KBM-7 (cell line): ENCODE data around the gene INAFM1.
"Not testable (repeated sequence)": the region's sequence is repeated elsewhere in the genome, so short reads cannot be mapped to it uniquely, and the experiment has no call there.

Source experiments
- DNase-seq: peaks from one replicate; pipeline ENCODE4 v3.0.0-alpha.2; 2015
- in situ Hi-C: fragments of 300-500 bp; cut with MboI; formaldehyde crosslinking; loops from 2 replicates; pipeline ENCODE4 v1.14.3; 2020; ENCODE audit warnings: low sequenced_read_pairs, low pct_unique_long_range_greater_than_20kb, mixed read lengths

INAFM1 gene

DNA sequence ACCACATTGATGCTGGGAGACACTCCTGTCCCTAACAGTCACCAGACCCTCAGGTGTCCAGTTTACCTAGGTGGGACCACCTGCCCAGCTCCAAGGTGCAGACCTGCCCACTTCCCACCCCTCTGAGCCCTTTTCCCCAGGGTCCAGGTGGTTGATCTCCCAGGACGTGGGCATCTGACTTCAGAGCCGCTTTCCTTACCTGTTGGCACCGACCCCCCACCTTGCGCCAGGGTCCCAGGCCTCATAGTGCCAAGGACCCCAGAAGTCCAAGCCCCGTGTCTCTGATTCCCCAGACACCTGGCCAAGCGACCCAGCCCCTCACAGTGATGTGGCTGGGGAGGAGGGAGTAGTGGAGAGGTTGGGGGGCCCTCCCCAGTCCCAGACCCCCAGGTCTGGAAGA is 34.1 kb upstream of the INAFM1 start:
- in situ Hi-C loops = no loop called here
- no peak for DNase-seq

GRCh38 chr19:47240996-47241918 is 33.4 kb upstream of the INAFM1 start:
- peak; percentile 65 for DNase-seq
- in situ Hi-C loops = no loop called here

GRCh38 chr19:47241919-47242577 is 32.6 kb upstream of the INAFM1 start:
- in situ Hi-C loops = no loop called here
- no peak for DNase-seq

GRCh38 chr19:47243364-47243775 is 31.3 kb upstream of the INAFM1 start:
- in situ Hi-C loops = no loop called here
- no peak for DNase-seq

DNA sequence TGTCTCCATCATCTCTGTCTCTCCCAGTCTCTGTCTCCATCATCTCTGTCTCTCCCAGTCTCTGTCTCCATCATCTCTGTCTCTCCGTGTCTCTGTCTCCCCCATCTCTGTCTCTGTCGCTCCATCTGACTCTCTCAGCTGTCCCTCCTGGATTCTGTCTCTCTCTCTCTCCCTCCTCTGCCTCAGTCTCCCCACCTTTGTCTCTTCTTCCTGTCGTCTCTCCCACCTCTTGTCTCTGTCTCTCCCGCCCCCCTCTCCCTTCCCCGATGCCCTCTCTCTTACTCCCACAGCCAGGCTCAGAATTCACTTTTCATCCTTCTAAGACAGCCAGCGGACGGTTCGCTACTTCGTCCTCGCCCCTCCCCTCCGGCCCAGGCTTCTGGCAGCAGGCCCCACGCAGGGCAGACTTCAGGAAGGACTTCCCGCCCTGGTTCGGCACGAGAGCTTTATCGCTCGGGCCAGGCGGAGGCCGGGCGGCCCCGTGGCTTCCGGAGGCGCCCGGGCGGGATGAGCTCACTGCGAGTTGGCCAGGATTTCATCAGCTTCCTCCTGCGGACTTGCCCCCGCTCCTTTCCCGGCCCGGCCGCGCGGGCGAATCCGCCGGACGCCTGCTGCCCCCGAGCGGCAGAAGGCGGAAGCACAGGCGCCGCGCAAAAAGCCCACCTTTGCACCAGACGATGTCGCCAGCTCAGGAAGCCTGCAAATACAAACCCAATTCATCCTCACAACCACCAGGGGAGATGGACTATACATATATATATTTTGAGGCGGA is 30.7 kb upstream of the INAFM1 start:
- in situ Hi-C loops = no loop called here

DNA sequence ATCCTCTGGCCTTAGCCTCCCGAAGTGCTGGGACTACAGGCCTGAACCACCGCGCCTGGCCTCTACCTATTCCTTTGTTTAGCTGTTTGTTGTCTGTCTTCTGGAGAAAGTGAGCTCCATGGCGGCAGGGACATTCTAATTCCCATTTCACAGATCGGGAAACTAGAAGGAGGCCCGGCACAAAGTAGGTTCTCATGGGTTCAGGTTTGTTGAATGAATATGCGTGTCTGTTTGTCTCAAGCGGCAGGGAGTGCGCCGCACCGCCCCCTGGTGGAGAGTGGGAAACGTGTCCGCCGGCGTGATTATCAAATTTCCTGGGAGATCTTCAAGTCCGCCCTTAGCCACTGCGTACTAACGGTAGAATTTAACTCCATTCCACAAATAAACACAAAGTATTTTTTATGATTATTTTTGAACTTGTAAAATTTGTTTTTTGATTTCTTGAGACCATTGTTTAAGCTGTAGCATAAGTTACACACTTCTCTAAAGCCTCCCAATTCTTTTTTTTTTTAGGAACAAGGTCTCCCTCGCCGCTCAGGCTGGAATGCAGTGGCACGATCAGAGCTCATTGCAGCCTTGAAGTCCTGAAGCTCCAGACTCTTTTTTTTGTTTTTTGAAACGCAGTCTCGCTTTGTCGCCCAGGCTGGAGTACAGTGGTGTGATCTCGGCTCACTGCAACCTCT is 27.2 kb upstream of the INAFM1 start:
- peak; percentile 89 for DNase-seq
- in situ Hi-C loops = no loop called here

More for the DNA sequence above, 30.7 kb upstream of the INAFM1 start:
- peak; percentile 99 for DNase-seq

- DNase-seq, in situ Hi-C loops: not testable (repeated sequence)
These were observed 21.7 kb upstream of the INAFM1 start for GRCh38 chr19:47253016-47253415.

- DNase-seq = no peak
- in situ Hi-C loops = no loop called here
These were observed 21.2 kb upstream of the INAFM1 start for GRCh38 chr19:47253467-47253881.

DNA sequence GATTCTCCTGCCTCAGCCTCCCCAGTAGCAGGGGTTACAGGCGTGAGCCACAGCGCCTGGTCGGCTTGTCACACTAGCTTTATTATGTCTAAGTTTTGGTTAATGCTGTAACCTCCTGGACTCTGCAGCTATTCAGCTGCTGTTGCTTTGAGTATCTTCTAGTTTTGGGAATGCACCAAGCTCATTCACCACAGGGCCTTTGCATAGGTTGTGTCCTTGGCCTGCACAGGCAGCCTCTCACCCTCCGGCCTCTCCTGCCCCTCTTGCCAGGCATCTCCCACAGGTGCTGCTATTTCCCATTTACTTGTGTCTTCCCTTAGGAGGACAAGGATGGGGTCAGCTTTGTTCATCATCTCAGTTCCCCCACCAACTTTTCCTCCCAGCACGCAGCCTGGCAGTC is 20.7 kb upstream of the INAFM1 start:
- in situ Hi-C loops = no loop called here
- DNase-seq = no peak

DNA sequence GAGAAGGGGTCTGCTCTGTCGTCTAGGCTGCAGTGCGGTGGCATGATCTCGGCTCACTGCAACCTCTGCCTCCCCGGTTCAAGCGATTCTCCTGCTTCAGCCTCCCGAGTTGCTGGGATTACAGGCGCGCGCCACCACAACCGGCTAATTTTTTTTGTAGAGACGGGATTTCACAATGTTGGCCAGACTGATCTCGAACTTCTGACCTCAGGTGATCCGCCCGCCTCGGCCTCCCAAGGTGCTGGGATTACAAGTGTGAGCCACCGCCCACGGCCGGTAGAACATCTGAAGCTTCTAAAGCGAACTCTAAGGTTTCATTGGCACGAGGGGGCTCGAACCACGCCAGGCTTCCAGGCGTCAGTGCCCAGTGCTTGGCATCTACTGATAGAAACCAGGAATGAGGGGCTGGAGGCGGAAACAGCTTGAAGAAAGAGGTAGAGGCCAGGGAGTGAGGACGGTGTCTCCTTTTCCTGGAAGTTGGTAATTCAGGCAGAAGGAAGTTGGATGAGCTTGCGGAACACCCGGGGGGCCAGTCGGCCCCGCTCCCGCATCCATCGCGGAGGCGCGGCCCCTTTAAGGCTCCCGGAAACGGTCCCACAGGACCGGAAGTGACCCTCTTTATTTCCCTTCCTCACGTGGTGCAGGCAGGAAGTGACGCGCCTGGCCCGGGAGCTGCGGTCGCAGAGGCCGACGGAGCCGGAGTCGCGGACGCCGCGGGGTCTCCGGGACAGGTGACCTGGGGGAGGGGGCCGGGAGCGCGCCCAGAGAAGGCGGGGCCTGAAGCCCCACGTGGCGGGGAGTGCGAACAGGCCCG is 18.6 kb upstream of the INAFM1 start, which contains the start of gene CCDC9:
Gene CCDC9 (plus strand): TSS at position 647 of the 814 bp plus-strand sequence. CDS start 1,876 bp downstream, outside the sequence.
- in situ Hi-C loops = no loop called here
- DNase-seq = peak; percentile 94

- peak; percentile 97 for DNase-seq
- in situ Hi-C loops = no loop called here
These were observed 17.8 kb upstream of the INAFM1 start for GRCh38 chr19:47256693-47257410.

- in situ Hi-C loops = no loop called here
- DNase-seq = no peak
These were observed 17.1 kb upstream of the INAFM1 start for GRCh38 chr19:47257411-47258169.

GRCh38 chr19:47258434-47258833 is 16.3 kb upstream of the INAFM1 start:
- in situ Hi-C loops = no loop called here
- DNase-seq = no peak

- in situ Hi-C loops = no loop called here
- DNase-seq = no peak
These were observed 15.7 kb upstream of the INAFM1 start for GRCh38 chr19:47258895-47259555.

GRCh38 chr19:47260476-47260875 is 14.2 kb upstream of the INAFM1 start:
- in situ Hi-C loops = no loop called here
- DNase-seq = no peak

GRCh38 chr19:47261946-47262793 is 12.5 kb upstream of the INAFM1 start:
- in situ Hi-C loops = not testable (repeated sequence)

More at GRCh38 chr19:47261946-47262793, 12.5 kb upstream of the INAFM1 start:
- DNase-seq = peak; percentile 55
